Measurements from ENCODE around the gene ANXA4.
"Not testable (repeated sequence)": the region's sequence is repeated elsewhere in the genome, so short reads cannot be mapped to it uniquely, and the experiment has no call there.

The ANXA4 gene

DNA sequence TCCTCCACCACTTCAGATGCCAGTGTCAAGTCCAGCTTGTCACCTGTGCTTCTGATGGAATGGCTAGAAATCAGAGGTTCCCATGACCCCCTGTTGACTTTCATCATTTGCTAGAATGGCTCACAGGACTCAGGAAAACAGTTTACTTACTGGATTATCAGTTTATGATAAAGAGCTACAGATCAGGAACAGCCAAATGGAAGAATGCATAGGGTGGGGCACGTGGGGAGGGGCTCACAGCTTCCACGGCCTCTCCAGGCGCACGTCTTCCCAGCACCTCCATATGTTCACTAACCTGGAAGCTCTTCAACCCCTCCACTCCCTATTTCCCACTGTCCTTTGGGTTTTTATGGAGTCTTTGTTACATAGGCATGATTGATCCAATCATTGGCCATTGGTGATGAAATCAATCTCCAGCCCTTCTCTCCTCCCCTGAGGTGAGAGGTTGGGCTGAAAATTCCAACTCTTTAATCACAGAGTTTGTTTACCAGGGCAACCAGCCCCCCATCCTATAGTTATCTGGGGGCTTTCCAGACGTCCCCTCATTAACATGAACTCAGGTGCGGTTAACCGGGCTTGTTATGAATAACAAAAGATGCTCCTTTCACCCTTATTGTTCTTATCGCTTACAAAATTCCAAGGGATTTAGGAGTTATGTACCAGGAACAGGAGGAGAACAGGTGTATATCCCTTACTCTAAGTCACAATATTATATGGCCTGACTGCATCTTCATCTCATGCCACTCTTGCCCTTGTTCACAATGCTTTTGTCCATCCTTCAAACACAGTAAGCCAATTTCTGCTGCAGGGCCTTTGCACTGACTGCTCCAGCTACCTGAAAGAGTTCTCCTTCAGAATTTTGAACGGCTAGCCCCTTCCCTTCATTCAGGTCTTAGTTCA is 35.2 kb downstream of the ANXA4 start:
- DNase-seq (ENCODE audit: low read depth in 3 of 3) = no peak

DNA sequence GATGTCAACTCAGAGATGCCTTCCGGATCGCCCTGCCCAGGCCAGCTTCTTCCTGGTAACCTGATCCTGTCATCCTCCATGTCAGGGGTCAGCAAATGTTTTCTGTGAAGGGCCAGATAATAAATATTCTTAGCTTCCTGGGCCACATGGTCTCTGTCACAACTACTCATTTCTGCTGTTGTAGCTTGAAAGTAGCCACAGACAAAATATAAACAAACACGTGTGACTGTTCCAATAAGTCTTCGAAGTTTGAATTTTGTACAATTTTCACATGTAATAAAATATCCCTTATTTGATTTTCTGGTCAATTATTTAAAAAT is 35.8 kb downstream of the ANXA4 start:
- no peak for DNase-seq (ENCODE audit: low read depth in 3 of 3)

DNA sequence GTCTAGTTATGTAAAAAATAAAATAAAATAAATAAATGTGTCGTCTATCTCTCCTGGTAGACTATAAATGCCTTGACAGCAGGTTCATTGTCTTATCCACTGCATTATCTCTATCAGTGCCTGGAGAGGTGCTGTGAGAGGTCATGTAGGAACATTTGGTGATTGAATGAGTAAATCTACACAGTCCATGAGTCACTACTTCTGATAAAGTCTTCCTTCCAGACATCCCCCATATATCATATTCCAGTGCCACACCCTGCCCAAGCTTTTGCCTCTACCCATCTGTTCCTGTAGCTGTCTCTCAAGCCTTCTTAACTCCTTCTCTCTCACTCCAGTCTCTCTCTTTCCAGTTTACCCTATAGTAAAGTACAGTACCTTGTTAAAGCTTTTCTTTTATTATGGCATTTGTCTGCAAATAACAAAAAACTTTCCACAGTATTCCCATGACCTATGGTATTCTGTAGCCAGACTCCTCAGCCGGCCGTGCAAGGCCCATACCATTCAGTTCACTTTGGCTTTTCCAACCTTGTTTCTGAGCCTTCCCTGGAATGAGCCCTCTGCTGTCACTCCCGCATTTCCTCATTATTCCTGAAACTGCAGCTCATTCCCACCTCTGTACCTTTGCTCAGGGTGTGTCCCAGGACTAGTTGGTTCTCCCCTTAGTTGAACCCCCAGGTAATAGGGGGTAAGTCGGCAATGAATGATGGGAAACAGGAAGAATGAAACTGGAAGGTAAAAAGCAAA is 37.5 kb downstream of the ANXA4 start:
- no peak for DNase-seq (ENCODE audit: low read depth in 3 of 3)

GRCh38 chr2:69780921-69781320 is 39.0 kb downstream of the ANXA4 start:
- DNase-seq (ENCODE audit: low read depth in 3 of 3) = no peak

- DNase-seq (ENCODE audit: low read depth in 3 of 3) = no peak
These were observed 39.7 kb downstream of the ANXA4 start for GRCh38 chr2:69781321-69782248.

DNA sequence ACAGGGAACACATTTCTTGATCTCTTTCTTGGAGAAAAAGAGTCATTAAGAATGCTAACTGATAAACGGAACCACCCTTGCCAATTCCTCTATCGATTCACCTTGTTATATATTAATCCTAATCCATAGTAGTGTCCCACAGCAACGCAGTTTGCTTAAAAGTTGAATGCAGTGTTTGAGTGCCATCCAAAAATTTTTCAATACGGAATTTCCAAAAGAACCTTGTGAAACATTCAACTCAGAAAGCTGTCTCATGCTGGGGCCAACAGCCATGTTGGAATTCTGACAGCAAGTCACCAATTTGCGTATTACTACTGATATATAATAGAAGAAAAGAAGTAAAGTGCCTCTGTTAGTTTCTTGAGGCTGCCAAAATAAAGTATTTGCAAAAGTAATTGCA is 42.3 kb downstream of the ANXA4 start:
- DNase-seq (ENCODE audit: low read depth in 3 of 3) = no peak

GRCh38 chr2:69785358-69785757 is 43.4 kb downstream of the ANXA4 start:
- no peak for DNase-seq (ENCODE audit: low read depth in 3 of 3)

- no peak for DNase-seq (ENCODE audit: low read depth in 3 of 3)
These were observed 44.2 kb downstream of the ANXA4 start for GRCh38 chr2:69786052-69786560.

GRCh38 chr2:69789175-69789721 is 47.3 kb downstream of the ANXA4 start:
- DNase-seq (ENCODE audit: low read depth in 3 of 3) = no peak

DNA sequence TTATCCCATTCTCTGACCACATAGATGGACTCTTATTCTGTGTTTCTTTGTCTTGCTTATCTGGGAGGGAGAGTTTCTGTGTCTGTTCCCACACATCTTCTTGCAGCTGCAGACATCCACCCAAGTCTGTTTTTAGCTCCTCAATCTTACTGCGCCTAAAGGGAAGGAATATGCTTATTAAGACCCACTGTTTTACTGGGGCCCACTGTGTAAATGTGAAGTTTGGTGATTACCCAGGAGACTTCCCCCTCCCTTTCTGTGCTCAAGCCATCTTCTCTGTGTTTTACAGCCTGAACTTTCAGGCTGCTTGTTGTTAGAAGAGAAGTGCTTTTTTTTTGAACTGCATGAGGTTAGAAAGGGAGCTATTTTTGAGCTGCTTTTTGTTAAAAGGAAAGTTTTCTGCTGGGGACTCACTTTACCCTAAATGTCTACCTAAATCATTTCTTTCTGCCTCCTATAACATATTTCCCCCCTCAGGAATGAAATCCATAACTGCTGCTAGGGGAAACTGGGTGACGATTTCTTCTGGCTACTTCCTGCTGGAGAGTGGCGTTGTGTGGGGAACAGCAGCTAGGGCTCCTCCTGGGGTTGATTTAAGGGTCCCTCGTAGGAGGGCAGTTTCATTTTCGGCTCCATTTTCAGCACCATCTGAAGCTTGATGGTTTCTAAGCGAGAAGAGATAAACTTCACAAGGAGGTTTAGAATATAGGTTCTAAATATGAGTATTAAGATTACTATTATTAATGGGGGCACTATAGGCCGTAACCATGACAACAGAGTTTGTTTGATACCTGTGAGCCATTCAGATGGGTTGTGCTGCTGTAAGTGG is 48.1 kb downstream of the ANXA4 start:
- no peak for DNase-seq (ENCODE audit: low read depth in 3 of 3)

- no peak for DNase-seq (ENCODE audit: low read depth in 3 of 3)
These were observed 48.6 kb downstream of the ANXA4 start for GRCh38 chr2:69790601-69790959.

- DNase-seq (ENCODE audit: low read depth in 3 of 3) = no peak
These were observed 49.1 kb downstream of the ANXA4 start for GRCh38 chr2:69791045-69791444.

DNA sequence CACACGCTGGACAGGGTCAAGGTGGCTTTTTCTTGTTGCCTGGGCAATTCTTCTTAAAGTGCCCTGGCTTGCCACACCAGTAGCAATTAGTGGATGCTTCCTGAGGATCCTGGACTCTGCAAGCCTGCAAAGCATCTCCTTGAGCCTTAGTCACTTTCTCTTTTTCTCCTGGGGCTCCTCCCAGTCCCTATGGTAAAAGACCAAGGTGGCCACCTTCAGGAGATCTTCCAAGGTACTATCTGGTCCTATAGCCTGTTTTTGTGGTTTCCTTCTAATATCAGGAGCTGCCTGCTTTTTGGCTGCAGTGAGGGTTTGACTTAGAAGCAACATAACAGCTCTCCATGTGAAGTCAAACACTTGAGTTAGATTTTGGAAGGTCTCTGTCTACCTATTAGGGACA is 54.2 kb downstream of the ANXA4 start:
- no peak for DNase-seq (ENCODE audit: low read depth in 3 of 3)

GRCh38 chr2:69797235-69797634 is 55.3 kb downstream of the ANXA4 start:
- DNase-seq (ENCODE audit: low read depth in 3 of 3) = no peak

DNA sequence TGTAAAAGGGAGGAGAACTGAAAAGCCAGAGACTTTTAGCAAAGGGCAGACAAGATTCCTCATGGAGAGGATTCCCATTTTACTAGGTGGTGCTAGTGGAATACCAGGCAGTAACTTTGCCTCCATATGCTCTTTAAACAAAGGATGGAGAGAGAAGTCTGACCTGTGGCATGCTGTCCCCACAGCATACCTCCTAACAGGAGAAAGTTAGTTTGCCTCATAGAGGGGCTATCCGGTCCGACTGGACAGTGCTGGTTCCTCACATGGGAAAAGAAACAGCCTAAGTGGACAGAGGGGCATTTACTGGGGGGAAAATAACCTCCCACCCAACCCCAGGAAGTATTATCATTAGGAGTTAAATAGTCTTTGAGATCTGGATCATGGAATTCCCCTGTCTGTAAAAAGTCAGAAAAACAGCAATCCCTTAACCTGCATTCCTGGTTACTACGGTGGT is 55.9 kb downstream of the ANXA4 start:
- no peak for DNase-seq (ENCODE audit: low read depth in 3 of 3)

DNA sequence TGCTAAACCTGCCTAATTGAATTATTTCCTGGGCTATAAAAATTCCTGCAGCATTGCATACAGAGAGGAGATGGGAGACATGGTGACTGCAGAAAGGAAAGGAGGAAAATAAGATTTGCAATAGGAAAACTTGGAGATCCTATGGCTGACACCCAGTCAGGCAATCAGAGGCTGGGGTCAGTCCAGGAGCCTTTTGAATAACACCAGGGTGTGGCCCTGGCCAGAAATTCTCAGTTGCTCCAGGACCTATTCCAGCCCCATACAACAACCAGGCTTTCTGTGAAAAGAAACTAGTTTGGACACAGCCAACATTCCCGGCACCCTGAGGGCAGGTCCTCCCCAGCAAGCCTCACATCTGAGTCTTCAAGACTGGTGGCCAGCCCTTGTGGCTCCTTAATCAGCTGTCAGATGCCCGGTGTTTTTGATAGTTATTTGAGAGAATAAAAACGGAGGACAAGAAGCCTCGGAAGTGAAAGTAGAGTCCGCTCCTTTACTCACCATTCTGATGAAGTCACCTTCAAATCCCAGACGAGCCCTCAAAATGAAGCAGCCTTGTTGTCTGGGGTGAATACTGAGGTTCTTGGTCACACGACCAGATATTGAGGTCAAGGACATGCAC is 56.5 kb downstream of the ANXA4 start:
- DNase-seq (ENCODE audit: low read depth in 3 of 3) = no peak

GRCh38 chr2:69798909-69799526 is 57.1 kb downstream of the ANXA4 start:
- no peak for DNase-seq (ENCODE audit: low read depth in 3 of 3)

DNA sequence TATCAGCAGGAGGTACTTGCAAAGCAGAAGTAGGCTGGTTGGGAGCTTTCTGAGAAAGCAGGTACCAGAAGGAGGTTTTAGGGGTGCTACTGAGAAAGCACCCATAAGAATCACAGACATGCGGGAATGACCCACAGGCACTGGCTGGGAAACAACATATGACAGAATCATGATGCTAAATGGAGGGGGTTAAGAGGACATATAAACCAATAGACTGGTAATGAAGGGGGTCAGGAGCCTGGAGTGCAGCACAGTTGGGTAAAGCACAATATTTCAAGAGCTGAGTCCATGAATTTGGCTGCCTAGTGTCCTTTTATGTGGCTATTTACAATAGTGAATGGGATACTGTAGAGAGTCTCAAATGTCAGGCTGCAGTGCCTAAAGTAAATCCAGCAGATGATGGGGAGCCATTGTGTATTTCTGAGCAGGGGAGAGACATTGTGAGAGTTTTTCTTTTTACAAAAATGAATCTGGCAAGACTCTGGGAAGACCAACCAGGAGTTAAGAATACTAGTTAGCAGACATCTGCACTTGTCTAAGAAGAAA is 59.9 kb downstream of the ANXA4 start:
- no peak for DNase-seq (ENCODE audit: low read depth in 3 of 3)

- DNase-seq (ENCODE audit: low read depth in 3 of 3) = not testable (repeated sequence)
These were observed 60.9 kb downstream of the ANXA4 start for GRCh38 chr2:69802781-69803367.

Data from stimulated activated CD4-positive, alpha-beta T cell treated with anti-CD3 and anti-CD28 coated beads, TNF-alpha, amount 100 ng/mL, for 48 hours (primary cell).